VCaP (cell line): ENCODE measurements around the gene RASSF6.
"Not testable (repeated sequence)": the region's sequence is repeated elsewhere in the genome, so short reads cannot be mapped to it uniquely, and the experiment has no call there.

Experiments used
- H3K27ac ChIP-seq: fragments of 450-650 bp; 2 replicates; pipeline ENCODE4 v1.5.1; 2017
- TF ChIP-seq, protein P1 (sequence below): fragments of 450-650 bp; conservative IDR thresholded peaks from 2 replicates; pipeline ENCODE4 v1.5.1; 2017; ENCODE audit warnings: mild to moderate bottlenecking, moderate library complexity

Gene RASSF6

GRCh38 chr4:73573794-73574528 is 46.3 kb downstream of the RASSF6 start:
- TF ChIP-seq, protein P1, sequence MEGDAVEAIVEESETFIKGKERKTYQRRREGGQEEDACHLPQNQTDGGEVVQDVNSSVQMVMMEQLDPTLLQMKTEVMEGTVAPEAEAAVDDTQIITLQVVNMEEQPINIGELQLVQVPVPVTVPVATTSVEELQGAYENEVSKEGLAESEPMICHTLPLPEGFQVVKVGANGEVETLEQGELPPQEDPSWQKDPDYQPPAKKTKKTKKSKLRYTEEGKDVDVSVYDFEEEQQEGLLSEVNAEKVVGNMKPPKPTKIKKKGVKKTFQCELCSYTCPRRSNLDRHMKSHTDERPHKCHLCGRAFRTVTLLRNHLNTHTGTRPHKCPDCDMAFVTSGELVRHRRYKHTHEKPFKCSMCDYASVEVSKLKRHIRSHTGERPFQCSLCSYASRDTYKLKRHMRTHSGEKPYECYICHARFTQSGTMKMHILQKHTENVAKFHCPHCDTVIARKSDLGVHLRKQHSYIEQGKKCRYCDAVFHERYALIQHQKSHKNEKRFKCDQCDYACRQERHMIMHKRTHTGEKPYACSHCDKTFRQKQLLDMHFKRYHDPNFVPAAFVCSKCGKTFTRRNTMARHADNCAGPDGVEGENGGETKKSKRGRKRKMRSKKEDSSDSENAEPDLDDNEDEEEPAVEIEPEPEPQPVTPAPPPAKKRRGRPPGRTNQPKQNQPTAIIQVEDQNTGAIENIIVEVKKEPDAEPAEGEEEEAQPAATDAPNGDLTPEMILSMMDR = peak; percentile 100
- peak overlapping the region; percentile 6; the same call in 1 of the 2 replicates for H3K27ac ChIP-seq

- H3K27ac ChIP-seq = not testable (repeated sequence)
Observed at GRCh38 chr4:73550865-73551264, 69.4 kb downstream of the RASSF6 start.

- H3K27ac ChIP-seq = no peak overlapping the region
- TF ChIP-seq, protein P1 = no peak
Observed at GRCh38 chr4:73544620-73545019, 75.6 kb downstream of the RASSF6 start.

DNA sequence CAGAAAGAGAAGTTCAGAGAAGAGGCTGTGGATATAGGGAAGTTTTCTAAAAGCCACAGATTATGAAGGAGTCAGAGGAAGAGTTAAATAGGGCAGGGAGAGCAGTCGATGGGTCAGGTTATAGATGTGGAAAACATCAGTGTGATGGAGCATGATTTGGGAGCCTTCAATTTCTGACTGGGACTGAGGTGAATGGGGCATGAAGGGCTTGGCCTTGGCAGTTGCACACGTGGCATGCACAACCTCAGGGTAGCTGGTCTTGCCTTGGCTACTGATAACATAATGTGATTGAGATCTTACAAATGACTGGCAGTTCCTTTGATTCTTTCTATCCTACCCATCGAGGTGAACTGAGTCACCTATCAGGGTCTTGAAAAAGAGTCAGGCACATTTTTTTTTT is 79.0 kb downstream of the RASSF6 start:
- TF ChIP-seq, protein P1 = no peak
- H3K27ac ChIP-seq = no peak overlapping the region

DNA sequence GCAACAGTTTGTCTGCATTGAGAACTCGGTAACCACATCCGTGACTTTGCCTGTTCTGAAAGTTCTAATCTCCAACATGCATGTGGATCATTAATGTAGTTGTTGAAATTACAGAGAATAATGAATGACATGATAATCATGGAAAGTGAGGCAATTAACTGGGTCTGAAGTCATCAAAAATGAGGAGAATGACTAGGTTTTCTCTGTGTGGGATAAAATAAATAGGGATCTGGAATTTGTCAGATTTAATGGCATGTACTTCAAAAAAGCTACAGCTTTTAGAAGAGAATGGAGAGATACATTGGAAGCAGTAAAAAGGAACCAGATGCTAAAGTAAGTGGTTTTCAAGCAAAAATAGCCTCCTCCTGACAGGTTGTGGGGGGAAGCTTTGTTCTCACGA is 79.4 kb downstream of the RASSF6 start:
- TF ChIP-seq, protein P1 = no peak
- no peak overlapping the region for H3K27ac ChIP-seq

DNA sequence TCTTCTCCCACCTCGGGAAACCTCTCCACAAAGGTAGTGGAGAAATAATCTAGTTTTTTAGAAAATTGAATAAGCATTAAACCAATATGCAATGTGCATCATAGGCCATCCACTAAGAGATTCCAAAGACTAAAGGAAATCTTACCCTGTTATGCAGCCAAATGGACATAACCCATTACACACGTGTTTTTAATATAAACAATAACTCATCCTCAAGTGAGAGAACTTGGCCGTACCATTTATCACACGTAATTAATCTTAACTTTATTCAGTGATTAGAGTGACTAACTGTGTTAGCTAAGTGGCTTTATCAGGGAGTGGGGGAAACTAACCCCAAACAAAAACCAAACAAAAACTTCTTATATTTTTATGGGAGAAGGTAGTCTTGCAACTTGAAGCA is 80.8 kb downstream of the RASSF6 start:
- no peak overlapping the region for H3K27ac ChIP-seq
- TF ChIP-seq, protein P1 = no peak

DNA sequence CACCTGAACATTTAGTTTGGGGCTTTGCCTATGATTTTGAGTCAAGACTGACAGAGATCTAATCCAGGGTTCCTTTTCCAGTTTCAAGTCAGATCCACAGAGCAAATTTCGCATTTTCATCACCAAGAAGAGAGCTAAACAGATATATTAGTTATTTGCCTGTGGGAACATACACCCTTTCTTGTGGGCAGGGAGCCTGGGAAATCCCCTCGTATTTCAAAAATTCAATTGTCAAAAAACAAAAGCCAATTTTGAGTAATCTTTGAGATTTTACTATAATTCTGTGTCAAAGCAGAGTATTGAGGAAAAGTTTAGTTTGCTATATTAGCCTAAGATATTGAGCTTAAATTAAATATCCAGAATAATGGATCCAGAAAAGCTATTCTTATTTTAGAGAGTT is 82.1 kb downstream of the RASSF6 start:
- H3K27ac ChIP-seq = no peak overlapping the region
- TF ChIP-seq, protein P1 = no peak
